Fibroblast of upper back skin (primary cell): Measurements from ENCODE around the gene NARF.
"Not testable (repeated sequence)": the region's sequence is repeated elsewhere in the genome, so short reads cannot be mapped to it uniquely, and the experiment has no call there.

ENCODE experiments used
- DNase-seq: peaks from one replicate; pipeline ENCODE4 v3.0.0-alpha.2; 2013

The NARF gene

GRCh38 chr17:82503728-82504308 is 45.3 kb downstream of the NARF start:
- no peak for DNase-seq

DNA sequence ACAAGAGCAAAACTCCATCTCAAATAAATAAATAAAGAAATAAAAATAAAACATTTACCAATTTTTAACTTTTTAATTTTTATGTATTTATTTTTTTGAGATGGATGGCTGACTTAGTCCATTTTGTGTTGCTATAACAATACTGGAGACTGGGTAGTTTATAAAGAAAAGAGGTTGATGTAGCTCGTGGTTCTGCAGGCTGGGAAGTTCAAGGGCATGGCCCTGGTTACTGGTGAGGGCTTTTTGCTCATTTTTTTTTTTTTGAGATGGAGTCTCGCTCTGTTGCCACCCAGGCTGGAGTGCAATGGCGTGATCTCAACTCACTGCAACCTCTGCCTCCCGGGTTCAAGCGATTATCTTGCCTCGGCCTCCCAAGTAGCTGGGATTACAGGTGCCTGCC is 46.8 kb downstream of the NARF start:
- no peak for DNase-seq

DNA sequence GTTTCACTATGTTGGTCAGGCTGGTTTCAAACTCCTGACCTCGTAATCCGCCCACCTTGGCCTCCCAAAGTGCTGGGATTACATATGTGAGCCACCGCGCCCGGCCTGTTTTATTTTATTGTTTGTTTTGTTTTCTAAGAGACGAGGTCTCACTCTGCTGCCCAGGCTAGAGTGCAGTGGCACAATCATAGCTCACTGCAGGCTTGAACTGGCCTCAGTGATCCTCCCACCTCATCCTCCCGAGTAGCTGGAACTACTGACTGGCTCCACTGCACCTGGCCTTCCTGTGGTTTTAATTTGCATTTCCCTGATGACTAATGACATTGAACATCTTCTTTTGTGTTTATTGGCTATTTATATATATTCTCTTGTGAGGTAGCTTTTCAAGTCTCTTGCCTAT is 47.9 kb downstream of the NARF start:
- DNase-seq, result not testable (repeated sequence)

GRCh38 chr17:82507631-82508175 is 49.2 kb downstream of the NARF start:
- no peak for DNase-seq

DNA sequence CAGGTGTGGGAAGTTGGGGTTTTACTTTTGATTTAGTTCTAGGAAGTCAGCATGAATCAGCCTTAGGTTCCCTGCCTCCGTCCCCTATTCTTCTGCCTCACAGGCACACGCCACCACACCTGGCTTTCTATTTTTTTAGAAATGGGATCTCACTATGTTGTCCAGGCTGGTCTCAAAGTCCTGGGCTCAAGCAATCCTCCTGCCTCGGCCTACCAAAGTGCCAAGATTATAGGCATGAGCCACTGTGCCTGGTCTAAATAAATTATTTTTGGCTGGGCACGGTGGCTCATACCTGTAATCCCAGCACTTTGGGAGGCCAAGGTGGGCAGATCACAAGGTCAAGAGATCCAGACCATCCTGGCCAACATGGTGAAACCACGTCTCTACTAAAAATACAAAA is 53.1 kb downstream of the NARF start:
- not testable (repeated sequence) for DNase-seq

- DNase-seq, result not testable (repeated sequence)
Measured at GRCh38 chr17:82513864-82514263, 55.3 kb downstream of the NARF start.

DNA sequence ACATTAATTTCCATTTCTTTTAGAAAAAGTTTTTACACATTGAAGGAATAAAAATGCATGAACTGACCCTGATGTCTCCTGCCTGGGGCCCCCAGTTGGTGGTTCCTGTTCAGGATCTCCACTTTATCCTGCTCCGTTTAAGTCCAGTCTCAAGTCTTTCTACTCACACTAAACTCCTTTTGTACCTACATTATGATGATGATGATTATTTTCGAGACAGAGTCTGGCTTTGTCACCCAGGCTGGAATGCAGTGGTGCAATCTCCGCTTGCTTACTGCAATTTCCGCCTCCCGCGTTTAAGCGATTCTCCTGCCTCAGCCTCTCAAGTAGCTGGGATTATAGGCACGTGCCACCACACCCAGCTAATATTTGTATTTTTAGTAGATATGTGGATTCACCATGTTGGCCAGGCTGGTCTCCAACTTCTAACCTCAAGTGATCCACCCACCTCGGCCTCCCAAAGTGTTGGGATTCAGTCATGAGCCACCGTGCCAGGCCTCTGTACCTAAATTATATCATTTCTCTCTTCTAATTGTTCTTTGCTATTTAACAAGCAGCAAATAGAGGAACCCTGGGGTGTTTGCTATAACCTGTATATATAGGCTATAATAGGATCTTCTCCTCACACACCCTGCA is 58.8 kb downstream of the NARF start:
- DNase-seq, result no peak

DNA sequence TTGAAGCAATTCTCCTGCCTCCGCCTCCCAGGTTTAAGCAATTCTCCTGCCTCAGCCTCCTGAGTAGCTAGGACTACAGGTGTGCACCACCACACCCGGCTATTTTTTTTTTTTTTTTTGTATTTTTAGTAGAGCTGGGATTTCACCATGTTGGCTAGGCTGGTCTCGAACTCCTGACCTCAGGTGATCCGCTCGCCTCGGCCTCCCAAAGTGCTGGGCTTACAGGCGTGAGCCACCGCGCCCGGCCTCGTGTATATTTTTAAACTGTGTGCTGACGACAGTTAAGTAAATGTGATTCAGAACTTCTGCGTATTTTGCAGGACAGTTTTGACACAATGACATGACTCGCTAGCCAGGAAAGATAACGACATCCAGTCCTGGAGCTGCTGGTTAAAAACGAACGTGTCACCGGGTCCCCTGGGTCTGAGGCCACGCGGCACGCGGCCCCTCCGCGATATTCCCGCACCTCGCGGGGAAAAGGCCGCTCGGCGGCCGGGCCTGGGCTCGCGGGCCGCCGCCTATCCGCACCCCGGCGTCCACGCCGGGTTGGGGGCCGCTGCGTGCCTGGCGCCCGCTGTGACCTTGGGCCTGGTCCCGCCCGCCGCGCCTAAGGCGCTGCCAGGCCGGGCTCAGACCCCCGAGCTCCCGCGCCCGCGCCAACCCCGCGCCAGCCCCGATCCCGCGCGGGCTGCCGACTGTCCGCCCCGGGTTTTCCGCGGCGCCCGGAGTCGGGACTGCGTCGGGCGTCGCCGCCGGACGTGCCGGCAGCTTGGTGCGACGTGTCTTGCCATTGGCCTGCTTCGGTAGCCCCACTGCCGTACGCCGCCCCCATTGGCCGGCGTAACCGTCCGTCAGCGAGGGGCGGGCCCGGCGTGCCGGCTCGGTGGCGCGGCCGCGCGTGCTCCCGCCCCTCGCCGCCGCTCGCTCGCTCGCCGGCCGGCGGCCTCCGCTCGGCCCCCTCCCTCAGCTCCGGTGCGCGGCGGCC is 60.6 kb downstream of the NARF start, which contains the start of gene FOXK2:
TSS of gene FOXK2 (plus strand) at position 907 of the 985 bp plus-strand sequence. CDS start 157 bp downstream, outside the sequence.
- peak; percentile 95 for DNase-seq

GRCh38 chr17:82519971-82520903 is 61.7 kb downstream of the NARF start:
- no peak for DNase-seq

DNA sequence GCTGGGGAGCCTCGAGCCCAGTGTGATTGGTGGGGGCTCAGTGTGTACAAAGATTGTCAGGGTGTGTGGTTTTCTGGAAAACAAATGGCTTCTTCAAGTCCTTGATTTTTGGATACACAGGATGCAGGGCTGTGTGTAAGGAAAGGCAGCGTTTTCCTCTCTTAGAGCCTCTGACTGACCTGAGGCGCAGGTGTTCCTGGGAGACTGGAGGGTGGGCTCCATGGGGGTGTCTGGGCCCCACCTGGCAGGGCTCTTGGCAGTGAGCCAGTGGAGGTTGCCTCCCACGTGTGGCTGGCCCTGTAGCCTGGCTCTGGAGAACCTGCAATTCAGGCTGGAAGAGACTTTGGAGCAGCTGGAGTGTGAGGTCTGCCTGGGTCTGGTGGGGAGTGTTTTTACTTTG is 66.0 kb downstream of the NARF start:
- no peak for DNase-seq

DNA sequence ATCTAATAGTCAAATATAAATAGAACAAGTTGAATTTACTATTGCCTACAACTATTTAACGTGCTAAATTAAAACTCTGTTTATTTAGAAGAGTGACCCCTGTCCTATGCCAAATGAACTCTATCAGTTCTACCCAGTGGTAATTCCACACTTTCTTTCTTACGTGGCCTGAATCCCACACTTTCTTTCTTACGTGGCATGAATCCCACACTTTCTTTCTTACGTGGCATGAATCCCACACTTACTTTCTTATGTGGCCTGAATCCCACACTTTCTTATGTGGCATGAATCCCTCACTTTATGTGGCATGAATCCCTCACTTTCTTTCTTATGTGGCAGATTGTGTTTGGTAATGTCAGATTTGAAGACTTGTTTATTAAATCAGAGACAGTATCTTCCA is 67.2 kb downstream of the NARF start:
- DNase-seq, result no peak

- DNase-seq, result no peak
Measured at GRCh38 chr17:82527898-82528297, 69.4 kb downstream of the NARF start.

GRCh38 chr17:82528484-82529265 is 70.1 kb downstream of the NARF start:
- no peak for DNase-seq

GRCh38 chr17:82529914-82530300 is 71.4 kb downstream of the NARF start:
- no peak for DNase-seq

DNA sequence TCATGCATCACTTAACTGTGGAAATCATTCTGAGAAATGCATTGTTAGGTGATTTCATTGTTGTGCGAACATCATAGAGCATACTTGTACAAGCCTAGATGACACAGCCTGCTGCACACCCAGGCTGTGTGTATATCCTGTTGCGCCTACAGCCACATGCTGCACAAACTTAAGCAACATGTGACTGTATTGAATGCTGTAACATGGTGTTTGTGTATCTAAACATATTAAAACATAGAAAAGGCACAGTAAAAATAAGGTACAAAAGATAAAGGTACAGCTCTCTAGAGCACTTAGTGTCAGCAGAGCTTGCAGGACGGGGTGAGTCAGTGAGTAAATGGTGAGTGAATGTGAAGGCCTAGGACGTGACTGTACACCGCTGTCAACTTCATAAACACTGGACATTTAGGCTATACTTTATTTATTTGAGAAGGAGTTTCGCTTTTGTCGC is 72.9 kb downstream of the NARF start:
- peak; percentile 47 for DNase-seq

DNA sequence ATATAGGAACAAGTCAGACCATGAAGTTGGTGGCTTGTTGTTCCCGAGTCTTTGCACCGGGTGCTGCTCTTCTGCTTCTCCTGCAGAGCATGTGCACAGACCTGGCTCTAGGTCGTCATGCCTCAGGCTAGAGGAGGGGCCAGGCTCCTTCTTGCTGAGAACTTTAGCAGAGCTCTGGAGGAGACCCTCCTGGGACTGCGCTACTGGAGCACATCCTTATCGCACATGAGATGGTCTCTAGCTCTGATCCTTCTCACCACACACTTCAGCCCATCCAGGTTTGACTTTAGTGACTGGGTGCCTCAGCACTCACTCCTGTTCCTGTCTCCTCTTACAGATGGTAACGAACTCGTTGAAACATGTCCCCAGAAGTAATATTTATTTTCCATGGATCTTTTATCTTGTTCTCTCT is 75.9 kb downstream of the NARF start:
- DNase-seq, result no peak

DNA sequence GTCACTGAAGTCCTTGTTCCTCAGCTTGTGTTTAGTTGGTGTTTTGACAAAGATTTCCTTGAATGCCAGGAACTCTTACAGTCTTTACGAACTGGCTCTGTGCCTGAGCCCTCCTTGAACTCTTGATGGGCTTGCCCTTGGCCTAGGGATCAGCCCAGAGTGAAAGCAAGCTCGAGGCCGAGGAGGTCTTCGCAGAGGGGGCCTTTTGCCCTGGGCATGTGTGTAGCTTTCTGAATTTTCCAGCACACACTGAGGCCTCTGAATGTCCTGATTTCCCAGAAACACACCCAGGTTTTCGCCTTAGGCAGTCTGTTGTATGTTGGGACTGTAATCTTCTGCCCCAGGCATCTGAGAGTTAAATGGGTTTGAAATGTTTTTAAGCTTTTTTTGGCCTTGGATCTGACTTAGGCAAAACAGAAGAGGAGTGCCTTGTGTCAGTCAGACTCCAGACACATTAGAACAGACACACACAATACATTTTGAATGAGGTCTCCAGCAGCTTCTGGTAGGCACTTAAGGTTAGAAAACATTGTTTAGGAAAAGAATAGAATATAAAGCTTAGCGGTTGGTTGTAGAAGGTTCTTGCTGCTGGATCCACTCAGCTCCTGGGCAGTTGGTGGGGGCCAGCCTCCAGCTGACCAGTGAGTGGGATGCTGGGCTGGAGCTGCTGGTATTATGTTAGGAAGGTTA is 78.1 kb downstream of the NARF start:
- no peak for DNase-seq

DNA sequence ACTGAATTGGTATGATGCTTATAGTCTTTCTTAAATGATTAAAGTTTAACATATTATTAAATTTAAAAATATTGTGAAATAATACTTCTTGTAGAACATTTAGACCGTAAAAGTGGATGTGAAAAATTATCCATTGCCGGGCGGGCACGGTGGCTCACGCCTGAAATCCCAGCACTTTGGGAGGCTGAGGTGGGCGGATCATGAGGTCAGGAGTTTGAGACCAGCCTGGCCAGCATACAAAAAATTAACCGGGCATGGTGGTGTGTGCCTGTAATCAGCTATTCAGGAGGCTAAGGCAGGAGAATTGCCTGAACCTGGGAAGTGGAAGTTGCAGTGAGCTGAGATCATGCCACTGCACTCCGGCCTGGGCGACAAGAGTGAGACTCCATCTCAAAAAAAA is 78.7 kb downstream of the NARF start:
- DNase-seq, result not testable (repeated sequence)

- DNase-seq, result not testable (repeated sequence)
Measured at GRCh38 chr17:82539076-82539475, 80.5 kb downstream of the NARF start.
